Activated CD8-positive, alpha-beta memory T cell treated with anti-CD3 and anti-CD28 coated beads, Interleukin-2, amount 50 U/mL, for 1 hour (primary cell): ENCODE results near the gene UVRAG.

ENCODE experiments used
- DNase-seq: peaks from one replicate; pipeline ENCODE4 v3.0.0-alpha.2; 2020; ENCODE audit errors: extremely low read depth

The UVRAG gene

GRCh38 chr11:75809991-75810390 is 5.0 kb upstream of the UVRAG start:
- DNase-seq, result no peak

GRCh38 chr11:75810637-75811390 is 4.2 kb upstream of the UVRAG start:
- DNase-seq, result no peak

GRCh38 chr11:75811485-75811884 is 3.5 kb upstream of the UVRAG start:
- DNase-seq, result no peak

GRCh38 chr11:75812542-75813040 is 2.4 kb upstream of the UVRAG start:
- DNase-seq, result no peak

- DNase-seq, result no peak
Measured at GRCh38 chr11:75813124-75813523, 1.9 kb upstream of the UVRAG start.

GRCh38 chr11:75813622-75814039 is 1.4 kb upstream of the UVRAG start:
- no peak for DNase-seq

- no peak for DNase-seq
Measured at GRCh38 chr11:75814363-75814676, 690 bp upstream of the UVRAG start.

- DNase-seq, result no peak
Measured at GRCh38 chr11:75815345-75816168, 547 bp downstream of the UVRAG start.

- DNase-seq, result no peak
Measured at GRCh38 chr11:75816561-75817239, 1.7 kb downstream of the UVRAG start.

- no peak for DNase-seq
Measured at GRCh38 chr11:75820645-75821044, 5.6 kb downstream of the UVRAG start.

GRCh38 chr11:75821202-75821601 is 6.2 kb downstream of the UVRAG start:
- DNase-seq, result no peak

GRCh38 chr11:75822541-75822940 is 7.5 kb downstream of the UVRAG start:
- no peak for DNase-seq

- no peak for DNase-seq
Measured at GRCh38 chr11:75823415-75823814, 8.4 kb downstream of the UVRAG start.

- DNase-seq, result no peak
Measured at GRCh38 chr11:75823946-75824345, 8.9 kb downstream of the UVRAG start.

- DNase-seq, result no peak
Measured at GRCh38 chr11:75826461-75827230, 11.6 kb downstream of the UVRAG start.

GRCh38 chr11:75827562-75827961 is 12.6 kb downstream of the UVRAG start:
- DNase-seq, result no peak

- DNase-seq, result no peak
Measured at GRCh38 chr11:75831915-75832502, 17.0 kb downstream of the UVRAG start.

GRCh38 chr11:75834728-75835127 is 19.7 kb downstream of the UVRAG start:
- DNase-seq, result no peak

- DNase-seq, result no peak
Measured at GRCh38 chr11:75836417-75836816, 21.4 kb downstream of the UVRAG start.

GRCh38 chr11:75839851-75840250 is 24.8 kb downstream of the UVRAG start:
- DNase-seq, result no peak

GRCh38 chr11:75840522-75840921 is 25.5 kb downstream of the UVRAG start:
- DNase-seq, result no peak
